ENCODE results near the gene NKD1. TPM values are rescaled to one million over a fixed set of nuclear protein-coding genes. Genes with fewer than 3 reads are reported as not detected.

Gene NKD1
- total RNA-seq, 1 experiment from 2014 or later, result 0.02 TPM

- H3K36me3 ChIP-seq, result no peaks in the 10 kb centered on the region
- peaks cover 27% of the 10 kb centered on the region; the same call in 1 of the 2 replicates for H3K27me3 ChIP-seq
- no peaks in the 10 kb centered on the region for H3K4me1 ChIP-seq
- H3K27ac ChIP-seq, result no peak overlapping the region
- H3K9me3 ChIP-seq (replicated peaks), result no peaks in the 10 kb centered on the region
- no peak for DNase-seq
- H3K4me3 ChIP-seq, result no peak overlapping the region
These were observed 93.0 kb downstream of the NKD1 start for GRCh38 chr16:50640919-50641817.

GRCh38 chr16:50641818-50642187 is 93.6 kb downstream of the NKD1 start:
- Histone ChIP-seq H3K4me1 (no peaks in the 10 kb centered on the region), H3K4me3 (no peak overlapping the region), H3K27me3 (peaks cover 27% of the 10 kb centered on the region; the same call in 1 of the 2 replicates), H3K9me3 (replicated peaks) (no peaks in the 10 kb centered on the region), H3K36me3 (no peaks in the 10 kb centered on the region), H3K27ac (no peak overlapping the region)
- DNase-seq, result no peak

- H3K4me3 ChIP-seq, result no peak overlapping the region
These were observed 94.2 kb downstream of the NKD1 start for GRCh38 chr16:50642349-50642748.

GRCh38 chr16:50643192-50643591 is 95.0 kb downstream of the NKD1 start:
- Histone ChIP-seq H3K4me3 (no peak overlapping the region), H3K36me3 (no peaks in the 10 kb centered on the region), H3K4me1 (no peaks in the 10 kb centered on the region), H3K27ac (no peak overlapping the region), H3K9me3 (replicated peaks) (no peaks in the 10 kb centered on the region), H3K27me3 (peaks cover 27% of the 10 kb centered on the region; the same call in 1 of the 2 replicates)
- no peak for DNase-seq

More at GRCh38 chr16:50642349-50642748, 94.2 kb downstream of the NKD1 start:
- H3K27ac ChIP-seq, result no peak overlapping the region
- no peaks in the 10 kb centered on the region for H3K4me1 ChIP-seq
- H3K9me3 ChIP-seq (replicated peaks), result no peaks in the 10 kb centered on the region
- peaks cover 27% of the 10 kb centered on the region; the same call in 1 of the 2 replicates for H3K27me3 ChIP-seq
- DNase-seq, result no peak
- H3K36me3 ChIP-seq, result no peaks in the 10 kb centered on the region

GRCh38 chr16:50644245-50644644 is 96.0 kb downstream of the NKD1 start:
- no peaks in the 10 kb centered on the region for H3K4me1 ChIP-seq
- H3K27me3 ChIP-seq, result peaks cover 27% of the 10 kb centered on the region; the same call in 1 of the 2 replicates

GRCh38 chr16:50644729-50645128 is 96.5 kb downstream of the NKD1 start:
- no peak overlapping the region for H3K27ac ChIP-seq
- no peaks in the 10 kb centered on the region; the same call in 1 of the 2 replicates for H3K9me3 ChIP-seq (replicated peaks)
- DNase-seq, result no peak
- peaks cover 23% of the 10 kb centered on the region; the same call in 1 of the 2 replicates for H3K27me3 ChIP-seq
- H3K4me3 ChIP-seq, result no peak overlapping the region
- H3K4me1 ChIP-seq, result no peaks in the 10 kb centered on the region
- no peaks in the 10 kb centered on the region for H3K36me3 ChIP-seq

More at GRCh38 chr16:50644245-50644644, 96.0 kb downstream of the NKD1 start:
- no peaks in the 10 kb centered on the region for H3K36me3 ChIP-seq
- no peaks in the 10 kb centered on the region; the same call in 1 of the 2 replicates for H3K9me3 ChIP-seq (replicated peaks)
- no peak overlapping the region for H3K4me3 ChIP-seq
- no peak for DNase-seq
- H3K27ac ChIP-seq, result no peak overlapping the region

GRCh38 chr16:50645563-50646220 is 97.5 kb downstream of the NKD1 start:
- DNase-seq, result no peak
- H3K27me3 ChIP-seq, result peaks cover 22% of the 10 kb centered on the region; the same call in 1 of the 2 replicates
- H3K4me3 ChIP-seq, result no peak overlapping the region
- no peaks in the 10 kb centered on the region for H3K4me1 ChIP-seq
- H3K9me3 ChIP-seq (replicated peaks), result no peaks in the 10 kb centered on the region; the same call in 1 of the 2 replicates
- no peak overlapping the region for H3K27ac ChIP-seq
- H3K36me3 ChIP-seq, result no peaks in the 10 kb centered on the region

GRCh38 chr16:50646345-50646744 is 98.1 kb downstream of the NKD1 start:
- no peak overlapping the region for H3K27ac ChIP-seq
- H3K4me1 ChIP-seq, result no peaks in the 10 kb centered on the region
- no peaks in the 10 kb centered on the region; the same call in 1 of the 2 replicates for H3K9me3 ChIP-seq (replicated peaks)
- H3K27me3 ChIP-seq, result peaks cover 17% of the 10 kb centered on the region; the same call in 1 of the 2 replicates
- no peaks in the 10 kb centered on the region for H3K36me3 ChIP-seq
- no peak overlapping the region for H3K4me3 ChIP-seq
- no peak for DNase-seq

- Histone ChIP-seq H3K27ac (no peak overlapping the region), H3K4me3 (no peak overlapping the region), H3K4me1 (no peaks in the 10 kb centered on the region), H3K9me3 (replicated peaks) (no peaks in the 10 kb centered on the region; the same call in 1 of the 2 replicates), H3K27me3 (no peaks in the 10 kb centered on the region; the same call in 1 of the 2 replicates), H3K36me3 (no peaks in the 10 kb centered on the region)
- DNase-seq, result no peak
These were observed 103.7 kb downstream of the NKD1 start for GRCh38 chr16:50651835-50652438.

GRCh38 chr16:50652836-50653425 is 104.7 kb downstream of the NKD1 start:
- H3K36me3 ChIP-seq, result no peaks in the 10 kb centered on the region
- no peaks in the 10 kb centered on the region for H3K4me1 ChIP-seq
- no peak for DNase-seq
- no peaks in the 10 kb centered on the region; the same call in 1 of the 2 replicates for H3K27me3 ChIP-seq
- H3K27ac ChIP-seq, result no peak overlapping the region
- no peak overlapping the region for H3K4me3 ChIP-seq
- no peaks in the 10 kb centered on the region; the same call in 1 of the 2 replicates for H3K9me3 ChIP-seq (replicated peaks)

- DNase-seq, result no peak
- no peak overlapping the region for H3K4me3 ChIP-seq
- H3K27ac ChIP-seq, result no peak overlapping the region
These were observed 105.7 kb downstream of the NKD1 start for GRCh38 chr16:50653633-50654519.

GRCh38 chr16:50655558-50656055 is 107.4 kb downstream of the NKD1 start:
- H3K9me3 ChIP-seq (replicated peaks), result no peaks in the 10 kb centered on the region
- H3K4me3 ChIP-seq, result no peak overlapping the region
- H3K27me3 ChIP-seq, result no peaks in the 10 kb centered on the region; the same call in 1 of the 2 replicates
- H3K27ac ChIP-seq, result no peak overlapping the region
- H3K4me1 ChIP-seq, result no peaks in the 10 kb centered on the region
- H3K36me3 ChIP-seq, result no peaks in the 10 kb centered on the region
- DNase-seq, result no peak

More at GRCh38 chr16:50653633-50654519, 105.7 kb downstream of the NKD1 start:
- Histone ChIP-seq H3K27me3 (no peaks in the 10 kb centered on the region; the same call in 1 of the 2 replicates), H3K9me3 (replicated peaks) (no peaks in the 10 kb centered on the region; the same call in 1 of the 2 replicates), H3K36me3 (no peaks in the 10 kb centered on the region), H3K4me1 (no peaks in the 10 kb centered on the region)

- DNase-seq, result no peak
- H3K36me3 ChIP-seq, result no peaks in the 10 kb centered on the region
- H3K9me3 ChIP-seq (replicated peaks), result no peaks in the 10 kb centered on the region
- no peak overlapping the region for H3K27ac ChIP-seq
- no peaks in the 10 kb centered on the region for H3K4me1 ChIP-seq
- no peaks in the 10 kb centered on the region; the same call in 1 of the 2 replicates for H3K27me3 ChIP-seq
- H3K4me3 ChIP-seq, result no peak overlapping the region
These were observed 109.0 kb downstream of the NKD1 start for GRCh38 chr16:50657241-50657640.

All from SJCRH30 (cell line).